ENCODE results near the gene OR52W1.
"Not testable (repeated sequence)": the region's sequence is repeated elsewhere in the genome, so short reads cannot be mapped to it uniquely, and the experiment has no call there.

OR52W1 gene

DNA sequence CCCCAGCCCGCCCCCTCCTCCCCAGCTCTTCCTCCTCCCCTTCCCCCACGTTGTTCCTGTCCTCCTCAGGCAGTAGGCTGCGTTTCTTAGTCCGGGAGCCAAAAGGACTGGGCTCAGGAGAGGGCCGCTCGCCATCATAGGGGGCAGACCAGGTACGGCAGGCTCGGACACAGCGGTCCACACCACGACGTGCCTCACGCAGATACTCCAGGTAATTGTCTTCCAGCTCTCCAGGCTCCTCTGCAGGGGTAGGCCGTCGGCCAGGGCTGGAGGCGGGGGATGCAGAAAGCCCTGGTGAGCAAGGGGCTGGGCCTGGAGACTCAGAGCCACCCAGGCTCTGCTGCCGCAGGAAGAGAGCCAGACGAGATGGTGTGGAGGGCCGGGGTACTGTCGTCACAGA lies 18.7 kb downstream of the OR52W1 start:
- DNase-seq (ENCODE audit: low spot score), result no peak

DNA sequence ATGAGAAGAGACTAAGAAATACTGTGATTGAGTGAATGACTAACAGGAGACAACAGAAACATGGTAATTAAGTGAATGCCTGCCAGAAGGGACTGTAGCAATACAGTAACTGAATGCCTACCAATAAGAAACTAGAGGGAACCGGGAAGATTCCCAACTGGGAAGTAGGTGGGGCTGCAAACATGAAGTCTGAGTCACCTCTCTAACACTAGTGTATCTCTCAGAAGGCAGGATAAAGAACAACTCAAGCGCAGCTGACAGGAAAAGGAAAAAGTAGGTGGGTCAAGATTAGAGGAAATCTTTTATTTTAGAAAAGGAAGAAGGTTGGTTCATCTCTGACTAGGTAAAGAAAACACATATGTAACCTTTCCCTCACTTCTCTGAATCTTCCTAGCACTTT lies 20.3 kb downstream of the OR52W1 start:
- DNase-seq (ENCODE audit: low spot score), result peak; percentile 74

- DNase-seq (ENCODE audit: low spot score), result no peak
These were observed 24.8 kb downstream of the OR52W1 start for GRCh38 chr11:6223854-6224253.

GRCh38 chr11:6224421-6224820 lies 25.4 kb downstream of the OR52W1 start:
- DNase-seq (ENCODE audit: low spot score), result no peak

- no peak for DNase-seq (ENCODE audit: low spot score)
These were observed 26.0 kb downstream of the OR52W1 start for GRCh38 chr11:6225024-6225423.

GRCh38 chr11:6225896-6226295 lies 26.9 kb downstream of the OR52W1 start:
- DNase-seq (ENCODE audit: low spot score), result no peak

DNA sequence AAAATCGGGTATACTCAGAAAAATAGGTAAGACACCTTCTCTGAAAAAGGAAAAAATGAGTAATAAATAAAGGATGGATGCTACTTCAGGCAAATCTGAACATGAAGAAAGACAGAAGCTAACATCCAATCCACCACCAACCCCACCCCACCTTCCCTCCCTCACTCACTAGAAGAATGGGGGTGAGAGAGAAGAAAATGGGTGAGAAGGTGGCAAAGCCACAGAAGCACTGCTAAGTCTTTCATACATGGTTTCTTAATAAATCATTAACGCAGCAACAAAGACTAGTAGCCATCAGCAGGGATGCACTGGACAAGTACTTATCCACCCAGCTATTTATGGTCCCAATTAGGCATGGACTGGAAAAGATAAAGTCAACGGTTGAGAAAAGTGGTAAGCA lies 29.5 kb downstream of the OR52W1 start:
- no peak for DNase-seq (ENCODE audit: low spot score)

- no peak for DNase-seq (ENCODE audit: low spot score)
These were observed 30.9 kb downstream of the OR52W1 start for GRCh38 chr11:6229911-6230310.

GRCh38 chr11:6232899-6233298 lies 33.9 kb downstream of the OR52W1 start:
- no peak for DNase-seq (ENCODE audit: low spot score)

GRCh38 chr11:6233984-6234386 lies 35.0 kb downstream of the OR52W1 start:
- DNase-seq (ENCODE audit: low spot score), result no peak

DNA sequence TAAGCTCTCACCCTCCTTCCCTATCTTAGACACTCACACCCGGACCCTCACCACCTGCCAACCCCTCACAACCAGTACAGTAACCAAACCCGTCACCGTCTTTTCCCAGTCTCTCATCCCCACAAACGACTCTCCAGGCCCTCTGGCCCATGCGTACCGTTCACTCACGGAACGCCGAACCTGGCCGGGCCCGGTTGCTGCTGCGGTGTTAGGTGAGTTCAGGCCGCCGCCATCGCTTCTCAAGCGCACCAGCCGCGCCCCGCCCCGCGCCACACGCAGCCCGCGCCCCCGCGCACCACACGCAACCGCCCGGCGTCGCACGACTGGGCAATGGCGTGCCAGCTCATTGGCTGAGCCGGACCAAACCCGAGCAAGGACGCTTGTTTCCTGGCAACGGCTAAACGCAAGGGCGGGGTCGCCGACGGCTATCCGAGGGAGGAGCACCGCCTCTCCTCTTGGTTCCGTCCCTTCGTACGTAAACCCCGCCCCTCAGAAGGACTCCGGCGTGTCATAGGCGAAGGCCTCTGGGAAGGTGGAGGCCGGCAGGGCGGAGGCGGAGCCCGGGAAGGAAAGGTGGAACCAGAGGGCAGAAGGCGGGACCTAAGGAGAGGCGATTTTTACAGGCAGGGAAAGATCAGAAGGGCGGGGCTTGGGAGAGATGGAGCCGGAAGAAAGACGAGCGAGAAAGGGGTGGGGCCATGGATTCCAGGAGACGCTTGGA lies 35.5 kb downstream of the OR52W1 start, which contains the start of gene FHIP1B:
Gene FHIP1B (minus strand): TSS at position 250 of the 721 bp plus-strand sequence. CDS start 10,120 bp downstream, outside the sequence.
- peak; percentile 98 for DNase-seq (ENCODE audit: low spot score)

DNA sequence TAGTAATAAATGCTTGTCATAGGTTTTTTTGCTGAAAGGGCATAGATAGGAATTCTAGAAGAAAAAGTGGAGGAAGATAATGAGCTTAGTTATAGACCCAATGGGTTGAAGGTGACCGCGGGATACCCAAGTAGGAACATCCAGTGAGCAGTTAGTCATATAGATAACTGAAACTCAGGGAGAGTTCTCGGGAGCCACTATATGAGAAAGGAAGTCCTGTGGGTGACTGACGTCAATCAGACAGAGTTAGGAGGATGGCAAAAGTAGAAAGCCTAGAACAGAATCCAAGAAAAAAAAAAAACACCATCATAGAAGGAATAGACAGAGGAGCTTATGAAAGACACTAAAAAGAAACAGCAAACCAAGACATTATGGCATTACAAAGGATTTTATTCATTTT lies 38.2 kb downstream of the OR52W1 start:
- DNase-seq (ENCODE audit: low spot score), result no peak

DNA sequence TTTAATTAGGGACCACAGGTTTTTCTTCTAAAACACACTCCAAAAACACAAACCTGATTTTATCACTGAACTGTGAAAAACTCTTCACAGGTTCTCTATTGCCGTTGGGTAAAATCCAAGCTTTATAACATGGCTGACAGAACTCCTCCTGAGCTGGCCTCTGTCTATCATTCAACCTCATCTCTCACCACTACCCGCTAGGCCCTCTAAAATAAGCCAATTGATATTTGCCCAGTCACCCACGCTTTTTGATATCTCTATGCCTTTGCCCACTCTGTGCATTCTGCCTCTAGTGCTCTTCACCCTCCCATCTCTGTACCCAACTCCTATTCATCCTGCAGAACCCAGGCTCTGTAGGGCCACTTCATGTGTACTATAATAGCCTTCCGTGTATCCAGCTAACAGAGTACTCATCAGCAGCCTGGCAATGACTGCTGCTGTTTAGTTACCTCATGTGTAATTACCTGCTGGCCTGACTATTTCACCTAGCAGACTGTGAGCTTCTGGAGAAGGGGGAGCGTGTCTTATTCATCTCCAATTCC lies 38.8 kb downstream of the OR52W1 start:
- DNase-seq (ENCODE audit: low spot score), result no peak

DNA sequence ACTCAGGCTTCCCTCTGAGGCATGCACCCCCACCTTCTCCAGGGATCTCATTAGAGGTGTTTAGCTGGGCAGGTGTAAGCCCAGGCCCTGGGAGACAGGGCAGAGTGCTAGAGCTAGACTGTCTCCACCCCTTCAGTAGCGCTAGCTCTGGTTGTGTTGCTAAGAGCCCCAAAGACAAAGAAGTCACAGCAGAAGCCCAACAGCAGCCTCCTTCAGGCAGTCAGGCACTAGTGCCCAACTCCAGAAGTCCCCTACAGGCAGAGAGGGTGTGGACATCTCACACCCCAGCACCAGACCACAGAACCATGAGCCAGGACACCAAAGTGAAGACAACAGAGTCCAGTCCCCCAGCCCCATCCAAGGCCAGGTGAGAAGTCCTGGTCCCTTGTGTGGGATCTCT lies 39.9 kb downstream of the OR52W1 start, which contains the start of gene CNGA4:
Gene CNGA4 (plus strand): TSS at position 188 of the 400 bp plus-strand sequence. CDS start 118 bp downstream, at position 306.
- no peak for DNase-seq (ENCODE audit: low spot score)

GRCh38 chr11:6240139-6240538 lies 41.1 kb downstream of the OR52W1 start:
- no peak for DNase-seq (ENCODE audit: low spot score)

DNA sequence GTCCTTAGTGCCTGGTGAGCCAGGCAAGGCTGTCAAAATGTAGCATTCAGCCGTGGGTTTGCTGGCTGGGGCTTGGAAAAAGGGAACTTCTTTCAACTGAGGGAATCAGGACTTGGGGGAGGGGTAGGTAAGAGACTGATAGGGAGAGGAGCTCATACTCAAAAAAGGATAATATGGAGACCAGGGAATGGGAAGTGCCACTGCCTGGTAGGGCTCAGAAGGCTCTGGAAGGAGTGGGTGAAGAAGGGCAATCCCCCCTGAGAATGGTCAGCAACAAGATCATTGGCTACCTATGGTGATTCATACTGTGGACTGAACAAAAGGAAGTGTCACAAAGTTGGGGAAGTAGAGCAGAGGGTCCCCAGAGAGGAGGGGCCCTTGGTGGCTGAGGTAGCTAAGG lies 41.8 kb downstream of the OR52W1 start:
- DNase-seq (ENCODE audit: low spot score), result no peak

DNA sequence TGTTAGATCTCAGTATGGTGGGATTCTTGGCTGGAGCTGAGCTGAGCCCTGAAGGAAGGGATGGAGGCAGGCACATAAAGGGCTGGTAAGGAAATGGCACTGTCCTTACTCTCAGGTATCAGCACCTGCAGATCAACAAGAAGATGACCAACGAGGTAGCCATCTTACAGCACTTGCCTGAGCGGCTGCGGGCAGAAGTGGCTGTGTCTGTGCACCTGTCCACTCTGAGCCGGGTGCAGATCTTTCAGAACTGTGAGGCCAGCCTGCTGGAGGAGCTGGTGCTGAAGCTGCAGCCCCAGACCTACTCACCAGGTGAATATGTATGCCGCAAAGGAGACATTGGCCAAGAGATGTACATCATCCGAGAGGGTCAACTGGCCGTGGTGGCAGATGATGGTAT lies 42.3 kb downstream of the OR52W1 start:
- no peak for DNase-seq (ENCODE audit: low spot score)

GRCh38 chr11:6245536-6245935 lies 46.5 kb downstream of the OR52W1 start:
- DNase-seq (ENCODE audit: low spot score), result no peak

DNA sequence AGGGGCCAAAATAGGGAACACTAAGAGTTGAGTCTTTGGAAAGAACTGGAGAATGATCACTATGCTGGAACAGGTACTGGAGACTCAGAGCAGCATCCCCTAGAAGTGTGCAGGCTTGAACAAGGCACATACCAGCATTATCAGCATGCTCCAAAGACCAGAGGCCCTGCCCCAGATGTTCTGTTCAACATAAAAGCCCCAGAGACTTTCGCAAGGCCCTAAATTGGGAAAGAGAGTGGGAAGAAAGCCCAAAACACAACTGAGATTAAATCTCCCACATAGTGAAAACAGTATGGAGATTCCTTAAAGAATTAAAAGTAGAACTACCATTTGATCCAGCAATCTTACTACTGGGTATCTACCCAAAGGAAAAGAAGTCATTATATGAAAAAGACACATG lies 49.2 kb downstream of the OR52W1 start:
- DNase-seq (ENCODE audit: low spot score), result no peak

DNA sequence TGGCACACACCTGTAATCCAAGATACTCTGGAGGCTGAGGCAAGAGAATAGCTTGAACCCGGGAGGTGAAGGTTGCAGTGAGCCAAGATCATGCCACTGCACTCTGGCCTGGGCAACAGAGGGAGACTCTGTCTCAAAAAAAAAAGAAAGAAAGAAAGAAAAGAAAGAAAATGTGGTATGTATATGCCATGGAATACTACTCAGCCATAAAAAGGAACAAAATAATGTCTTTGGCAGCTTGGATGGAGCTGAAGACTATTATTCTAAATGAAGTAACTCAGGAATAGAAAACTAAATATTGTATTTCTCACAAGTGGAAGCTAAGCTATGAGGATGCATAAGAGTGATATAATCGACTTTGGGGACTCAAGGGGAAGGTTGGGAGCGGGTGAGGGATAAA lies 49.9 kb downstream of the OR52W1 start:
- not testable (repeated sequence) for DNase-seq (ENCODE audit: low spot score)

All from AG08396 (cell line).